GM12878 (cell line): ENCODE results near the gene REV1.

Experiments used
- E2F4 ChIP-seq: IDR thresholded peaks from 2 replicates; pipeline ENCODE4 v1.6.1; 2012; ENCODE audit warnings: low read depth, low read length, improper control_type of control experiment
- ELK1 ChIP-seq: IDR thresholded peaks from 2 replicates; pipeline ENCODE4 v1.6.1; 2012; ENCODE audit warnings: low read depth, low read length, improper control_type of control experiment
- EZH2 ChIP-seq: IDR thresholded peaks from 2 replicates; pipeline ENCODE4 v1.6.1; 2012; ENCODE audit warnings: low read depth, mild to moderate bottlenecking, control low read depth, inconsistent platforms, low read length, borderline replicate concordance; ENCODE audit not compliant: control insufficient read depth
- FOXK2 ChIP-seq: fragments of 450-650 bp; IDR thresholded peaks from 2 replicates; pipeline ENCODE4 v1.6.1; 2017; ENCODE audit warnings: mild to moderate bottlenecking, moderate library complexity
- KDM1A ChIP-seq: fragments of 200-600 bp; sonication (generic); IDR thresholded peaks from 2 replicates; pipeline ENCODE4 v1.6.1; 2016; ENCODE audit warnings: borderline replicate concordance
- NRF1 ChIP-seq: conservative IDR thresholded peaks from 2 replicates; pipeline ENCODE4 v1.6.1; 2011; ENCODE audit warnings: mild to moderate bottlenecking, low read depth, low read length, improper control_type of control experiment
- POLR2AphosphoS5 ChIP-seq: IDR thresholded peaks from 2 replicates; pipeline ENCODE4 v1.6.1; 2011; ENCODE audit warnings: mild to moderate bottlenecking, low read length, inconsistent platforms
- RCOR1 ChIP-seq: conservative IDR thresholded peaks from 2 replicates; pipeline ENCODE4 v1.6.1; 2012; ENCODE audit warnings: low read depth, low read length, improper control_type of control experiment
- RUNX3 ChIP-seq: IDR thresholded peaks from 2 replicates; pipeline ENCODE4 v1.6.1; 2012; ENCODE audit warnings: low read length, inconsistent platforms
- TBL1XR1 ChIP-seq: IDR thresholded peaks from 2 replicates; pipeline ENCODE4 v1.6.1; 2012; ENCODE audit warnings: low read depth, low read length, improper control_type of control experiment
- TF ChIP-seq, protein P1 (sequence below), 3 experiments: IDR thresholded peaks in 2 of 3; conservative IDR thresholded peaks in 1 of 3; 2 replicates each; pipeline ENCODE4 v1.5.1; 2011; ENCODE audit warnings: low read depth in 3 of 3, low read length in 3 of 3, mild to moderate bottlenecking in 3 of 3, control low read depth in 2 of 3, moderate library complexity in 2 of 3, inconsistent platforms in 1 of 3, mixed read lengths in 1 of 3; ENCODE audit not compliant: control insufficient read depth in 2 of 3, insufficient read depth in 1 of 3; ENCODE audit errors: extremely low read depth in 1 of 3
- TF ChIP-seq, protein P2 (sequence below): IDR thresholded peaks from 2 replicates; pipeline ENCODE4 v1.6.1; 2012; ENCODE audit warnings: low read length, inconsistent platforms

GRCh38 chr2:99496021-99496420 is 6.2 kb upstream of the REV1 start:
- no peak for TF ChIP-seq ELK1
- no peak for TF ChIP-seq RCOR1
- no peak for TF ChIP-seq EZH2
- TF ChIP-seq, protein P1, sequence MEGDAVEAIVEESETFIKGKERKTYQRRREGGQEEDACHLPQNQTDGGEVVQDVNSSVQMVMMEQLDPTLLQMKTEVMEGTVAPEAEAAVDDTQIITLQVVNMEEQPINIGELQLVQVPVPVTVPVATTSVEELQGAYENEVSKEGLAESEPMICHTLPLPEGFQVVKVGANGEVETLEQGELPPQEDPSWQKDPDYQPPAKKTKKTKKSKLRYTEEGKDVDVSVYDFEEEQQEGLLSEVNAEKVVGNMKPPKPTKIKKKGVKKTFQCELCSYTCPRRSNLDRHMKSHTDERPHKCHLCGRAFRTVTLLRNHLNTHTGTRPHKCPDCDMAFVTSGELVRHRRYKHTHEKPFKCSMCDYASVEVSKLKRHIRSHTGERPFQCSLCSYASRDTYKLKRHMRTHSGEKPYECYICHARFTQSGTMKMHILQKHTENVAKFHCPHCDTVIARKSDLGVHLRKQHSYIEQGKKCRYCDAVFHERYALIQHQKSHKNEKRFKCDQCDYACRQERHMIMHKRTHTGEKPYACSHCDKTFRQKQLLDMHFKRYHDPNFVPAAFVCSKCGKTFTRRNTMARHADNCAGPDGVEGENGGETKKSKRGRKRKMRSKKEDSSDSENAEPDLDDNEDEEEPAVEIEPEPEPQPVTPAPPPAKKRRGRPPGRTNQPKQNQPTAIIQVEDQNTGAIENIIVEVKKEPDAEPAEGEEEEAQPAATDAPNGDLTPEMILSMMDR (IDR thresholded peaks at IDR 0.05 in 2 of 3, conservative IDR thresholded peaks at IDR 0.05 in 1 of 3; ENCODE audit: control insufficient read depth in 2 of 3, extremely low read depth in 1 of 3, insufficient read depth in 1 of 3, low read depth in 3 of 3, low read length in 3 of 3): no peak
- TF ChIP-seq TBL1XR1: no peak
- no peak for TF ChIP-seq POLR2AphosphoS5
- TF ChIP-seq, protein P2, sequence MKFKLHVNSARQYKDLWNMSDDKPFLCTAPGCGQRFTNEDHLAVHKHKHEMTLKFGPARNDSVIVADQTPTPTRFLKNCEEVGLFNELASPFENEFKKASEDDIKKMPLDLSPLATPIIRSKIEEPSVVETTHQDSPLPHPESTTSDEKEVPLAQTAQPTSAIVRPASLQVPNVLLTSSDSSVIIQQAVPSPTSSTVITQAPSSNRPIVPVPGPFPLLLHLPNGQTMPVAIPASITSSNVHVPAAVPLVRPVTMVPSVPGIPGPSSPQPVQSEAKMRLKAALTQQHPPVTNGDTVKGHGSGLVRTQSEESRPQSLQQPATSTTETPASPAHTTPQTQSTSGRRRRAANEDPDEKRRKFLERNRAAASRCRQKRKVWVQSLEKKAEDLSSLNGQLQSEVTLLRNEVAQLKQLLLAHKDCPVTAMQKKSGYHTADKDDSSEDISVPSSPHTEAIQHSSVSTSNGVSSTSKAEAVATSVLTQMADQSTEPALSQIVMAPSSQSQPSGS: no peak
- TF ChIP-seq RUNX3: no peak
- TF ChIP-seq KDM1A: no peak
- no peak for TF ChIP-seq FOXK2
- TF ChIP-seq E2F4: no peak
- no peak for TF ChIP-seq NRF1
